ENCODE measurements around the gene CIITA. TPM values are rescaled to one million over a fixed set of nuclear protein-coding genes. Genes with fewer than 3 reads are reported as not detected.

The CIITA gene
- polyA plus RNA-seq, 1 donor (not counting 4 experiments of a cell fraction or from before 2014, with no cell fraction given): 0.05 TPM

- Histone ChIP-seq H3K27me3 (ENCODE audit: control insufficient read depth, extremely low read depth, insufficient read depth, low read length) (peaks cover 10% of the 10 kb centered on the region), H3K9ac (ENCODE audit: control insufficient read depth, extremely low read depth, insufficient read depth, low read length) (no peak overlapping the region), H3K9me1 (ENCODE audit: control insufficient read depth, extremely low read depth, insufficient read depth, low read length) (no peaks in the 10 kb centered on the region), H3K4me3 (ENCODE audit: control insufficient read depth in 2 of 3, extremely low read depth in 1 of 3, insufficient read depth in 2 of 3, low read depth in 1 of 3, low read length in 3 of 3) (no peak overlapping the region), H3K27ac (ENCODE audit: control insufficient read depth, insufficient read depth, low read length) (no peak overlapping the region), H2AFZ (ENCODE audit: control insufficient read depth, low read length) (no peak overlapping the region), H3K9me3 (ENCODE audit: control insufficient read depth, low read depth, low read length) (no peaks in the 10 kb centered on the region), H3K79me2 (ENCODE audit: control insufficient read depth, insufficient read depth, low read length) (no peaks in the 10 kb centered on the region), H3K4me2 (ENCODE audit: control insufficient read depth, extremely low read depth, insufficient read depth, low read depth, low read length) (no peak overlapping the region), H4K20me1 (ENCODE audit: control insufficient read depth, extremely low read depth, insufficient read depth, low read length) (no peaks in the 10 kb centered on the region), H3K36me3 (ENCODE audit: control insufficient read depth in 2 of 2, extremely low read depth in 1 of 2, insufficient read depth in 2 of 2, low read length in 2 of 2) (no peaks in the 10 kb centered on the region), H3K4me1 (ENCODE audit: control insufficient read depth, extremely low read depth, insufficient read depth, low read length) (peaks cover 13% of the 10 kb centered on the region)
- no peak for TF ChIP-seq EZH2 (IDR thresholded peaks at IDR 0.05; ENCODE audit: low read length)
- TF ChIP-seq CTCF (optimal IDR thresholded peaks at IDR 0.05 in 1 of 3, IDR thresholded peaks at IDR 0.05 in 1 of 3, conservative IDR thresholded peaks at IDR 0.05 in 1 of 3; ENCODE audit: extremely low read depth in 1 of 3, insufficient read depth in 2 of 3, low read length in 3 of 3): no peak
- dilution Hi-C loops (cut with MboI; ENCODE audit: extremely low pct_ligation_motif_present, low sequenced_read_pairs): no loop called here
- DNase-seq (ENCODE audit: low read depth, low spot score) (no peak), FAIRE-seq (no peak)
Measured at GRCh38 chr16:10831894-10832886, 44.8 kb upstream of the CIITA start.

- H3K27me3 ChIP-seq (ENCODE audit: control insufficient read depth, extremely low read depth, insufficient read depth, low read length): peaks cover 13% of the 10 kb centered on the region
- TF ChIP-seq CTCF (optimal IDR thresholded peaks at IDR 0.05 in 1 of 3, IDR thresholded peaks at IDR 0.05 in 1 of 3, conservative IDR thresholded peaks at IDR 0.05 in 1 of 3; ENCODE audit: extremely low read depth in 1 of 3, insufficient read depth in 2 of 3, low read length in 3 of 3): no peak
- TF ChIP-seq EZH2 (IDR thresholded peaks at IDR 0.05; ENCODE audit: low read length): no peak
- no peak overlapping the region for H3K4me3 ChIP-seq (ENCODE audit: control insufficient read depth in 2 of 3, extremely low read depth in 1 of 3, insufficient read depth in 2 of 3, low read depth in 1 of 3, low read length in 3 of 3)
- no peak overlapping the region for H3K27ac ChIP-seq (ENCODE audit: control insufficient read depth, insufficient read depth, low read length)
- FAIRE-seq (no peak), DNase-seq (ENCODE audit: low read depth, low spot score) (no peak)
- H3K79me2 ChIP-seq (ENCODE audit: control insufficient read depth, insufficient read depth, low read length): no peaks in the 10 kb centered on the region
- H3K9me1 ChIP-seq (ENCODE audit: control insufficient read depth, extremely low read depth, insufficient read depth, low read length): no peaks in the 10 kb centered on the region
- no peaks in the 10 kb centered on the region for H3K9me3 ChIP-seq (ENCODE audit: control insufficient read depth, low read depth, low read length)
- peaks cover 9% of the 10 kb centered on the region for H3K4me1 ChIP-seq (ENCODE audit: control insufficient read depth, extremely low read depth, insufficient read depth, low read length)
- H2AFZ ChIP-seq (ENCODE audit: control insufficient read depth, low read length): no peak overlapping the region
- no peaks in the 10 kb centered on the region for H3K36me3 ChIP-seq (ENCODE audit: control insufficient read depth in 2 of 2, extremely low read depth in 1 of 2, insufficient read depth in 2 of 2, low read length in 2 of 2)
- no peak overlapping the region for H3K9ac ChIP-seq (ENCODE audit: control insufficient read depth, extremely low read depth, insufficient read depth, low read length)
- dilution Hi-C loops (cut with MboI; ENCODE audit: extremely low pct_ligation_motif_present, low sequenced_read_pairs): no loop called here
- H3K4me2 ChIP-seq (ENCODE audit: control insufficient read depth, extremely low read depth, insufficient read depth, low read depth, low read length): no peak overlapping the region
- H4K20me1 ChIP-seq (ENCODE audit: control insufficient read depth, extremely low read depth, insufficient read depth, low read length): no peaks in the 10 kb centered on the region
Measured at GRCh38 chr16:10833271-10833670, 43.7 kb upstream of the CIITA start.

Data from keratinocyte (primary cell).